Measurements from ENCODE around the gene QRSL1.
"Not testable (repeated sequence)": the region's sequence is repeated elsewhere in the genome, so short reads cannot be mapped to it uniquely, and the experiment has no call there.

The QRSL1 gene

GRCh38 chr6:106685833-106686232, 56.5 kb downstream of the QRSL1 start:
- DNase-seq: no peak

GRCh38 chr6:106688177-106688951, 59.0 kb downstream of the QRSL1 start:
- DNase-seq: no peak

GRCh38 chr6:106692112-106692818, 62.9 kb downstream of the QRSL1 start:
- no peak for DNase-seq

GRCh38 chr6:106692819-106693208, 63.4 kb downstream of the QRSL1 start:
- no peak for DNase-seq

- no peak for DNase-seq
Observed at GRCh38 chr6:106693418-106693817, 64.0 kb downstream of the QRSL1 start.

- DNase-seq: no peak
Observed at GRCh38 chr6:106694343-106694742, 65.0 kb downstream of the QRSL1 start.

GRCh38 chr6:106700581-106700980, 71.2 kb downstream of the QRSL1 start:
- no peak for DNase-seq

GRCh38 chr6:106701201-106701600, 71.8 kb downstream of the QRSL1 start:
- DNase-seq: not testable (repeated sequence)

GRCh38 chr6:106702046-106702445, 72.7 kb downstream of the QRSL1 start:
- DNase-seq: no peak

GRCh38 chr6:106702451-106703110, 73.2 kb downstream of the QRSL1 start:
- peak; percentile 78 for DNase-seq

- no peak for DNase-seq
Observed at GRCh38 chr6:106704327-106704726, 74.9 kb downstream of the QRSL1 start.

GRCh38 chr6:106705156-106705555, 75.8 kb downstream of the QRSL1 start:
- no peak for DNase-seq

GRCh38 chr6:106710580-106710979, 81.2 kb downstream of the QRSL1 start:
- DNase-seq: no peak

GRCh38 chr6:106714281-106714680, 84.9 kb downstream of the QRSL1 start:
- DNase-seq: no peak

GRCh38 chr6:106715922-106716321, 86.5 kb downstream of the QRSL1 start:
- DNase-seq: no peak

- no peak for DNase-seq
Observed at GRCh38 chr6:106716966-106717365, 87.6 kb downstream of the QRSL1 start.

Data from GF-D8 (cell line).